Fibroblast of lung (primary cell): ENCODE data around the gene POLR2B.

Source experiments
- CTCF ChIP-seq, 2 donors: IDR thresholded peaks in 1 of 2; conservative IDR thresholded peaks in 1 of 2; 1 replicate in 1 of 2; 2 replicates in 1 of 2; pipeline ENCODE4 v1.5.1; 2011 to 2012; ENCODE audit warnings: low read length in 2 of 2, control low read depth in 1 of 2, inconsistent platforms in 1 of 2, low read depth in 1 of 2, mild to moderate bottlenecking in 1 of 2
- EZH2 ChIP-seq: IDR thresholded peaks from 2 replicates; pipeline ENCODE4 v1.5.1; 2012; ENCODE audit warnings: low read length, control low read depth, mild to moderate bottlenecking; ENCODE audit errors: missing control alignments

- TF ChIP-seq CTCF (conservative IDR thresholded peaks at IDR 0.05 in 1 of 2, IDR thresholded peaks at IDR 0.05 in 1 of 2; ENCODE audit: low read depth in 1 of 2, low read length in 2 of 2) (no peak), EZH2 (no peak)
Observed at GRCh38 chr4:57074744-57075143, 96.0 kb downstream of the POLR2B start.
